Caki2 (cell line): Measurements from ENCODE around the gene IGFBP6. TPM values are rescaled to one million over a fixed set of nuclear protein-coding genes. Genes with fewer than 3 reads are reported as not detected.

ENCODE experiments used
- DNase-seq: peaks from one replicate; pipeline ENCODE4 v3.0.0-alpha.2; 2015; ENCODE audit warnings: low read depth
- in situ Hi-C: cut with HindIII; loops from 2 replicates; pipeline ENCODE4 v1.10.0; 2016; ENCODE audit warnings: low sequenced_read_pairs, low pct_unique_long_range_greater_than_20kb, mixed read lengths
- total RNA-seq: library from RNA; depleted of rRNA; stranded (reverse); fragments of >200 nt; shearing (Covaris generic); gene quantifications from 2 replicates; pipeline ENCODE4 v1.2.3, GENCODE V29; 2014; ENCODE audit warnings: low replicate concordance

IGFBP6 gene
- total RNA-seq, 1 experiment from 2014 or later, result 265 TPM

DNA sequence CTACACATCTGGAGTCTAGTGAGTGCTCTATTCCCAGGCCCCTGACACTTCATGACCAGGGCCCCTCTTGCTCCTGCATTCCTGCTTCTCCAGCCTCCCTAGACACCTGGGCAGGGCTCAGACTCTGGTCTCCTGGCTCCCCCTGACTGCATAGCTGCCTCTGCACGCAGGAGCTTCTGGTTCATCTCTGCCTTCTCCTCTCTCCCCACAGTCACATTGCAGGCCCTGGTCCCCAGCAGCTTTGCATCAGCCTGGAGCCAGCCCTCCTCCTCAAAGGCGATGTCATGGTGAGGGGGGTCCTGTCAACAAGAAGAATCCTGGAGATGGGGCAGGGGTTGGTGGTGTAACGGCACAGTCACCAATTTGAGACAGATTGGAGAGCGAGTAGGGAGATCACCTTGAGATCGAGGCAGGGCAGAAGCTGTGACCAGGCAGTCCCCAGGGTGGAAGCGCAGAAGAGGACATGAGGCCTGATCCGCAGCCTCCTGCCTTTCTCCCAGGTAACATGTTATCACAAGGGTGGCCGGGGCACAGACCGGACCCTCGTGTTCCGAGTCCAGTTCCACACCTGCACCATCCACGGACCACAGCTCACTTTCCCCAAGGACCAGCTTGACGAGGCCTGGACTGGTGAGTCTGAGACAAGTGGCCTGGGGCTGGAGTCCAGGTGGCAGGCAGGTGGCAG, 39.5 kb upstream of the IGFBP6 start:
- in situ Hi-C loops, result no loop called here
- DNase-seq, result no peak

DNA sequence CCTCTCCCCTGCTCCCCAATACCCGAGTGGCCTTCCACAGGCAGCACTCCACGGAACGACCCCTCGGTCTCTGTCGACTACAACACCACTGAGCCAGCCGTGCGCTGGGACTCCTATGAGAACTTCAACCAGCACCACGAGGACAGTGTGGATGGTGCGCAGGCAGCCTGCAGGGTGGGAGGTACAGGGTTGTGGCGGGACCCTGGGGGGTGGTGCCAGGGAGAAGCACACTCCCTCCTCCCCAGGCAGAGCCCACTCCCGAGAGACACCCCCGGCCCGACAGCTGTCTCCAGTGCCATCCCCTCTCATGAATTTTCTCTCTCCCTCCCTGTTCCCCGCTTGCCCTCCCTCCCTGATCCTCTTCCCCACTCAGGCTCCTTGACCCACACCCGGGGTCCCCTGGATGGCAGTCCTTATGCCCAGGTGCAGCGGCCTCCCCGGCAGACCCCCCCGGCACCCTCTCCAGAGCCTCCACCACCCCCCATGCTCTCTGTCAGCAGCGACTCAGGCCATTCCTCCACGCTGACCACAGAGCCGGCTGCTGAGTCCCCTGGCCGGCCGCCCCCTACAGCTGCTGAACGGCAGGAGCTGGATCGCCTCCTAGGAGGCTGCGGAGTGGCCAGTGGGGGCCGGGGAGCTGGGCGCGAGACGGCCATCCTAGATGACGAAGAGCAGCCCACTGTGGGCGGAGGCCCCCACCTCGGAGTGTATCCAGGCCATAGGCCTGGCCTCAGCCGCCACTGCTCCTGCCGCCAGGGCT, 38.6 kb upstream of the IGFBP6 start:
- DNase-seq, result no peak
- in situ Hi-C loops, result no loop called here

DNA sequence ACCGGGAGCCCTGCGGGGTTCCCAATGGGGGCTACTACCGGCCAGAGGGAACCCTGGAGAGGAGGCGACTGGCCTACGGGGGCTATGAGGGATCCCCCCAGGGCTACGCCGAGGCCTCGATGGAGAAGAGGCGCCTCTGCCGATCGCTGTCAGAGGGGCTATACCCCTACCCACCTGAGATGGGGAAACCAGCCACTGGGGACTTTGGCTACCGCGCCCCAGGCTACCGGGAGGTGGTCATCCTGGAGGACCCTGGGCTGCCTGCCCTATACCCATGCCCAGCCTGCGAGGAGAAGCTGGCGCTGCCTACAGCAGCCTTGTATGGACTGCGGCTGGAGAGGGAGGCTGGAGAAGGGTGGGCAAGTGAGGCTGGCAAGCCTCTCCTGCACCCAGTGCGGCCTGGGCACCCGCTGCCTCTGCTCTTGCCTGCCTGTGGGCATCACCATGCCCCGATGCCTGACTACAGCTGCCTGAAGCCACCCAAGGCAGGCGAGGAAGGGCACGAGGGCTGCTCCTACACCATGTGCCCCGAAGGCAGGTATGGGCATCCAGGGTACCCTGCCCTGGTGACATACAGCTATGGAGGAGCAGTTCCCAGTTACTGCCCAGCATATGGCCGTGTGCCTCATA, 37.9 kb upstream of the IGFBP6 start:
- in situ Hi-C loops, result no loop called here
- DNase-seq, result no peak

DNA sequence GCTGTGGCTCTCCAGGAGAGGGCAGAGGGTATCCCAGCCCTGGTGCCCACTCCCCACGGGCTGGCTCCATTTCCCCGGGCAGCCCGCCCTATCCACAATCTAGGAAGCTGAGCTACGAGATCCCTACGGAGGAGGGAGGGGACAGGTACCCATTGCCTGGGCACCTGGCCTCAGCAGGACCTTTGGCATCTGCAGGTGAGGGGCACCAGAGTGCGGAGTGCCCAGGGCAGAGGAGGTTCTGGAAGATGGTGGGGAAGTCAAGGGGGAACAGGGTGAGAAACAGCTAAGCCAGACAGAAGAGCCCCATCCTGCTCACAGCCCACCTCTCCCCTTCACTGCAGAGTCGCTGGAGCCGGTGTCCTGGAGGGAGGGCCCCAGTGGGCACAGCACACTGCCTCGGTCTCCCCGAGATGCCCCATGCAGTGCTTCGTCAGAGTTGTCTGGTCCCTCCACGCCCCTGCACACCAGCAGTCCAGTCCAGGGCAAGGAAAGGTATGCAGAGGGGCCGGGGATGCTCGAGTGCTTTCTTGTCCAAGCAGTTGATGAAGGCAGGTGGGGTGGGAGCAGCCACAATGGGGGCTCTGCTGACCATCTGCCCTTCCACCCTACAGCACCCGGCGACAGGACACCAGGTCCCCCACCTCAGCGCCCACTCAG, 37.3 kb upstream of the IGFBP6 start:
- in situ Hi-C loops, result no loop called here
- DNase-seq, result no peak

DNA sequence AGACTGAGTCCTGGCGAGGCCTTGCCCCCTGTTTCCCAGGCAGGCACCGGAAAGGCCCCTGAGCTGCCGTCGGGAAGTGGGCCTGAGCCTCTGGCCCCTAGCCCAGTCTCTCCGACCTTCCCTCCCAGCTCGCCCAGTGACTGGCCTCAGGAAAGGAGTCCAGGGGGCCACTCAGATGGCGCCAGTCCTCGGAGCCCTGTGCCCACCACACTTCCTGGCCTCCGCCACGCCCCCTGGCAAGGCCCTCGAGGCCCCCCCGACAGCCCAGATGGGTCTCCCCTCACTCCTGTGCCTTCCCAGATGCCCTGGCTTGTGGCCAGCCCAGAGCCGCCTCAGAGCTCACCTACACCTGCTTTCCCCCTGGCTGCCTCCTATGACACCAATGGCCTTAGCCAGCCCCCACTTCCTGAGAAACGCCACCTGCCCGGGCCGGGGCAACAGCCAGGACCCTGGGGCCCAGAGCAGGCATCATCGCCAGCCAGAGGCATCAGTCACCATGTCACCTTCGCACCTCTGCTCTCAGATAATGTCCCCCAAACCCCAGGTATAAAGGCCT, 36.7 kb upstream of the IGFBP6 start:
- in situ Hi-C loops, result no loop called here
- no peak for DNase-seq

DNA sequence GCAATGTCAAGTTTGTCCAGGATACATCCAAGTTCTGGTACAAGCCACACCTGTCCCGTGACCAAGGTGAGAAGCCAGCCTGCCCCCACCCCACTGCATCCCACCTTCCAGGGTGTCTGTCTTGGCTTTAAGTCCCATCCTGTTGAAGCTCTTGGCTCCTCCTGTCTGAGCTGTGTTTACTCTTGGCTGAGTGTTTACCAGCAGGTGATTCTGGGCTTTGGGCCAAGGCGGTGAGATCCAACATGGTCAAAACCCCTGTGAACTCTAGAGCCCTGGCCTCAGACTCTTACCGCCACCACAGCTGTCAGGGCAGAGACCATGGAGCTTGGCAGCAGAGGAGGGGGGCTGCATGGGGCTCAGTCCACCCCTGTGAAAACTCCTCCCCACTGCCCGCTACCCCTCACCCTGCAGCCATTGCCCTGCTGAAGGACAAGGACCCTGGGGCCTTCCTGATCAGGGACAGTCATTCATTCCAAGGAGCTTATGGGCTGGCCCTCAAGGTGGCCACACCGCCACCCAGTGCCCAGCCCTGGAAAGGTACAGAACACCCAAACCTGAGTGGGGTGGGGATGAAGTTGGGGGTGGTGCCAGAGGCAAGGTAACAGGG, 36.0 kb upstream of the IGFBP6 start:
- DNase-seq, result peak; percentile 54
- in situ Hi-C loops, result no loop called here

DNA sequence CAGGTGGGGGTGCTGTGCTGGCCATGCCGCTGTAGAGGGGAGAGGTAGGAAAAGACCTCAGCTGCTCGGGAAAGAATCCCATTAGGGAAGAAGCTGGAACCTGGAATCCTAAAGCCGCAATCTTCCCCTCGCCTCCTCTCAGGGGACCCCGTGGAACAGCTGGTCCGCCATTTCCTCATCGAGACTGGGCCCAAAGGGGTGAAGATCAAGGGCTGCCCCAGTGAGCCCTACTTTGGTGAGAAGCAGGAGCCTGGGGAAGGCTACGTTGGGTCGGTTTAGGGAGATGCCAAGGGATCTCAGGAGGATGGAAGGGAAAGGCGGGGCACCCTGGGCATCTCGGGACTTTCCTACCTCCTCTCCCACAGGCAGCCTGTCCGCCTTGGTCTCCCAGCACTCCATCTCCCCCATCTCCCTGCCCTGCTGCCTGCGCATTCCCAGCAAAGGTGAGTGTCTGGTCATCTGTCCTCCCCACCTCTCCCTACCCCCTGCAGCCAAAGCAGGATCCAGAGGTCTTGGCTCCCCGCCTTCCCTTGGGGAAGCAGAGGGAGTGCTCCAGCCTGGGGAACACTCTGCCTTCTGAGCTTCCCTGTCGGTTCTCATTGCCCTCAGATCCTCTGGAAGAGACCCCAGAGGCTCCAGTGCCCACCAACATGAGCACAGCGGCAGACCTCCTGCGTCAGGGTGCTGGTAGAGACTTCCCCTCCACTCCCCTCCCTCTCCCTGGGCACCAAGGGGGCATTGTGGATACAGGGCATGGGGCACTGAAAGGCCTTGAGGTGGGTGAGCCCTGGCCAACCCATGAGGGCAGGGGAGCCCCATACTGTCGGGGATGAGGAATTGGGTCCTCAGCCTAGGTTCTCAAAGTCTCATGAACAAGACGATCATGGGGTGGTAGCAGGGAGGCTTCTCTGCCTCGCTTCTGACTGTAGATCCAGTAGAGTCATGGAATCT, 35.2 kb upstream of the IGFBP6 start:
- in situ Hi-C loops, result no loop called here
- DNase-seq, result no peak

DNA sequence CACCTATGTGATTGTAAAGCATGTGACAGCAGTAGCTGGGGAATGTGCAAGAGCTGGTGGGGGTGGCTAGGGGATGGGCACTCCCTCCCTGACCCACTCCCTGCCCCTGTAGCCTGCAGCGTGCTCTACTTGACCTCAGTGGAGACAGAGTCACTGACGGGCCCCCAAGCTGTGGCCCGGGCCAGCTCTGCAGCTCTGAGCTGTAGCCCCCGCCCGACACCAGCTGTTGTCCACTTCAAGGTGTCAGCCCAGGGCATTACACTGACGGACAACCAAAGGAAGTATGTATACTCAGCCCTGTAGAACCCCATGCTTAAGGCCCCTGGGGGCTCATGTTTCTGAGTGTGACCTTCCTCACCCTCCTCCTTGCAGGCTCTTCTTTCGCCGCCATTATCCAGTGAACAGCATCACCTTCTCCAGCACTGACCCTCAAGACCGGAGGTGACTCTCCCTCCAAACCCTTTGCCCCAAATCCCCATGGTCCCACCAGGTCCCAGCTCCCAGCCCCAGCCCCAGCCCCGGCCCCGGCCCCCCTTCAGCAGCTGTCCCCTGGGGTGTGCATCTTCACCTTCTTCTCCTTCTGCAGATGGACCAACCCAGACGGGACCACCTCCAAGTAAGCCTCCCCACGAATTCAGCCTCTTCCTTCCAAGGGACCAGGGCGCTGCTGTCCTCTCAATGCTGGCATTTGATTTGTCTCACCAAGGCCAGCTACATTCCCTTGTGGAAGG, 34.3 kb upstream of the IGFBP6 start:
- in situ Hi-C loops, result no loop called here
- no peak for DNase-seq

DNA sequence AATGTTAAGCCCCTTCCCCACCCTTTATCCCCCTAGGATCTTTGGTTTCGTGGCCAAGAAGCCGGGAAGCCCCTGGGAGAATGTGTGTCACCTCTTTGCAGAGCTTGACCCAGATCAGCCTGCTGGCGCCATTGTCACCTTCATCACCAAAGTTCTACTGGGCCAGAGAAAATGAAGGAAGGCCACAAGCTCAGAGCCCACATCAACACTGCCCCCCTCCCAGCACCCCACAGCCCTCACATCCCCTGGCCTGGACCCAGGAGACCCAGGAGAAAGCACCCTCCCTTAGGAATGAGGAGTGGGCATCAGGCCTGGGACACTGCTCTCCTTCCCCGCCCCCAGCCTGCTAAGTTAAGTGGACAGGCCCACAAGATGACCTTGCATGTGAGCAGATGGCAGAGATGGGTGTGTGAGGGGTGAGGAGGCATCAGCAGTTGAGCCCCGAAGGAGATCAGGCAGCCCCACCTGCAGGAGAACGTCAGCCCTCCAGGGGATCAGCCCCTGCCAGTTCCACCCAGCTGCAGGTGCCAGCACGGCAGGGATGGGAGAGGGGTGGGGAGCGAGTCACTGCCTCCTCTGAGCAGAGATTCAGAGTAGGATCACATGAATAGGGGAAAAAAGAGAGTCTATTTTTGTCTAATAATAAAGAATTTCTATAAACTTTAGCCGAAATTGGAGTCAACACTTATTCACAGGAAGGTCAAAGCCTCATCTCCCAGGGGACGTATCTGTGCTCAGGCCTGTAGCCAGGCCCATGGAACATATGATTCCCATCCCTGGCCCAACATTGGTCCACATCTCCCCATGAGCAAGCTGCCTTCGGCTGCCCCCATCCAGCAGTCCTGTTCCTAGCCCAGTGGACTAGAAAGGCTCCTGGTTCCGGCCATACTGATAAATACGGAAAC, 33.5 kb upstream of the IGFBP6 start:
- in situ Hi-C loops, result no loop called here
- no peak for DNase-seq

DNA sequence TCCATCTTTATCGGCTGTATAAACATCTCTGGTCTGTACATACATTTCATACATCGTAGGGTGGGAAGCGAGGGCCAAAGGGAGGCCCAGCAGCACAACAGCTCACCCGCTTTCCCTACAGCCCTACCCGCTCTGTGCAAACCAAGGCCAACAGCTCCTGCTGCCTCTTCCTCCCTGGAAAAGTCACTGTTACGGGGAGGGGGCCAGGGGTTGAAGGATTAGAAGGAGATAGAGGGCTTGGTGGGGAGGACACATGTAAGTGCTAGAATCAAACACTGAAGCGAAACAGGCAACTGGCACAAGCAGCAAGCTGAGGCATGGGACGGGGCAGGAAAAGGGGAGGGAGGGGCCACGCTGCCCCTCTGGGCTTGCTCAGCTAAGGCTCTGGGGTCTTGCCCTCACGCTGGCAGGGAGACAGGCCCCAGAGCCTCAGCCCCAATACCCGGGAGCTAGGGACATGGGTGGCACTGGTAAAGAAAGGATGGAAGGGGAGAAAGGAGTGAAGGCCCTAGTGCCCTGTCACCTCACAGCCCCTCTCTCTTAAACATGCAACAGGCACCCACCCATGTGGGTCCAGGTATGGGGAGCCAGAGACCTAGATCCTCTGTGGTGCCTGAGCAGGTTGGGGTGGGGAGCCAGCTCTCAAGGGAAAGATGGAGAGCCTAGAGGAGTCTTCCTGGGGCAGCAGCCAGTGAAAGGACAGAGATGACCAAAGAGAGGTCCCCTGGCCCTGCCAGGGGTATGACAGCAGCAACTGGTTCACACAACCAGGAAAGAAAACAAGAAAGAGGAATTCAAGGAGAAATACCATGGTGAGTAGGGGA, 32.6 kb upstream of the IGFBP6 start:
- no peak for DNase-seq
- in situ Hi-C loops, result no loop called here

DNA sequence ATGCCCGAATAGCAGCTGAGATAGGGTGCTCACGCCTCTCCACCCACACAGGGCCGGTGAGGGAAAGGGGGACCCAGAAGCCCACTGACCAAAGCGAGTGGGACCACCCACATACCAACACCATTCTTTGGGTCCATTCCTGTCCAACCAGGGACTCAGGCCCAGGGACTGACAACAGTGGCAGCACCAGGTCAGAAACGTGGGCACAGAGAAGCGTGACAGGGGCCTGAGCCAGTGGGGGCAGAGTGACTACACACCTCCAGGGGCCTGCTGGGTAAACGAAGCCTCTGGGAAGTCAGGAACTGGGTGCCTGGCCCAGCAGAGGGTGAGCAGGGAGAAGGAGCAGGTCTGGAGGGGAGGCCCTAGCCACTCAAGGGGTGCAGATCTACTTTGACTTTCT, 32.0 kb upstream of the IGFBP6 start:
- DNase-seq, result no peak
- in situ Hi-C loops, result no loop called here

DNA sequence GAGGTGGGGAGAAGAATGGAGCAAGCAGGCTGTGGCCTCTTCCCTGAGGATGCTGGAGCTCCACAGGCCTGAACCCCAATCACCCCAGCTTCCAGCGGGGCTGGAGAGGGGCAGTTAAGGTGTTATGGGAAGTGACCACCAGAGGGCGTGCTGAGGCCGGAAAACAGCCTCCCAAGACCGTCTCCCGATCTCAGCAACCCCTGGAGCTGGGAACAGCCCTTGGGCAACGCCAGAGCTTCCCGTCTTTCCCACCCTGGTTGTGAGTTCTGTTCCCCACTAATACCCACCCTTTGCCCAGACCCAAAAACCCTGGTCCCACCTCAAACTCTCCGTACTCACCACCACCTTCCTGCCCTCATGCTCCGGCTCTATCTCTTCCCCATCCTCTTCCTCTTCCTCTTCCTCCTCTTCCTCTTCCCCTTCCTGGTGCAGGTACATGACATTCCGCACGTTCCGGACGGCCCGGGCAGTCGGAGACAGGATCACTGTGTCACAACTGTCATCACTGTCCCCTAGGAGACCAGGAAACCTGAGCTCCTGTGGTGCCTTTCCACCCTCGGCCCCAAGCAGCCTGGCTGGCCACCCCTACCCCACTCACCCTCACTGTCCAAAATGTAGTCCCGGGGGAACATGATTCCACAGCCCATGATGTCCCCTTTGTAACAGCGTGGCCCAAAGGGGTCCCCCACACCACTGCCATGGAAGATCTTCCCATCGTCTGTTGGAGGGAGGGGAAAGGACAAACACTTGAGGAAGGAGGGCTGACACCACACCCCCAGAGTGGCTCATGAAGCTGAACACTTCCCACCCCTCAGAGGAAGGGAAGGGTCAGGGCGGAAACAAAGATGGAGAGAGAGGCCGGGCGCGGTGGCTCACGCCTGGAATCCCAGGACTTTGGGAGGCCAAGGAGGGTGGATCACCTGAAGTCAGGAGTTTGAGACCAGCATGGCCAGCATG, 31.2 kb upstream of the IGFBP6 start:
- DNase-seq, result peak; percentile 68
- in situ Hi-C loops, result no loop called here

DNA sequence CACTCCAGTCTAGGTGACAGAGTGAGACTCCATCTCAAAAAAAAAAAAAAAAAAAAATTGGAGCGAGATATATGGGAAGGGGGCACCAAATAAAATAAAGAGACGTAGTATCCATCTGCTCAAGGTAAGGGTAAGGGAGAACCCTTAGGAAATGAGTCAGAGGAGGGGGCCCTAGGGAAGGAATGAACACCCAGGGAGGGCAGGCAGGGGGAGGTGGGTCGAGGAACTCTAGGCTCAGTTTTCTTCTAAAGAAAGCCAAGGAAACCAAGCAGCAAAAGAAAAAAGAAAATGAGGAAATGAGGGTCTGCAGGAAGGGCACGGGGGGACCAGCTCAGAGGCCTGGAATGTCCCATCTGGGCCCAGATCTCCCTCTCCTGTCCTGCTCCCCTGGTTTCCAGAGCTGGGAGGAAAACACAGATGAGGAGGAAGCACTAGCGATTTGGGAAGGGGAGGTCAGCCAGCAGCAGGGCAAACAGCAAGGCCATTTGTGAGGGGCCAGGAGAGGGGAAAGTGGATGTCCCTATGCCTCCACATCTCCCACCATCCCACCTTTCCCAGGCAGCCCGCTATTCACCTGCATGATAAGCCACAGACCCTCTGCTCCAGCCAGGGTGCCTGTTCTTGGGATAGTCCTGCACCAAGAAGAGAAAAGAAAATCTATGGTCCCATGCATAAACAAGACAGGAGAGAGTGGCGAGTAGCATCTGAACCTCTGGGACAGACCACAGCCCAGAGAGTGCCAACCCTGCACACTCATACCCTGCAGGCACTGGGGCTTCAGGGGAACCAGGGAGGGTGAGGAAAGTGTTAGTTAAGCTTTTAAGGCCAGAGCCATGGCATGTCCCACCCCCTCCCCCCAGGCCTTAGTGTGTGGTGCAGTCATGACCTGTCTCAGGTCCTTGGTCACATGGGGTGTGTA, 30.1 kb upstream of the IGFBP6 start:
- in situ Hi-C loops, result no loop called here
- no peak for DNase-seq
